Suprapubic skin (tissue), 4 donors: Measurements from ENCODE around the gene CD40. TPM values are rescaled to one million over a fixed set of nuclear protein-coding genes. Genes with fewer than 3 reads are reported as not detected.

Experiments used
- DNase-seq, 2 donors: peaks; one replicate each; pipeline ENCODE4 v3.0.0-alpha.2; 2019; ENCODE audit warnings: low spot score in 2 of 2
- H3K27ac ChIP-seq: fragments of 200-600 bp; sonication (generic); one replicate; pipeline ENCODE4 v1.5.1; 2019
- H3K27me3 ChIP-seq: fragments of 200-600 bp; sonication (generic); one replicate; pipeline ENCODE4 v1.5.1; 2019
- H3K36me3 ChIP-seq: fragments of 200-600 bp; sonication (generic); one replicate; pipeline ENCODE4 v1.5.1; 2019
- H3K4me1 ChIP-seq: fragments of 200-600 bp; sonication (generic); one replicate; pipeline ENCODE4 v1.5.1; 2019
- H3K4me3 ChIP-seq: fragments of 200-600 bp; sonication (generic); one replicate; pipeline ENCODE4 v1.5.1; 2019; ENCODE audit warnings: mild to moderate bottlenecking
- H3K9me3 ChIP-seq: fragments of 200-600 bp; sonication (generic); one replicate; pipeline ENCODE4 v1.5.1; 2019
- CTCF ChIP-seq, 2 donors: fragments of 200-600 bp in 1 of 2; fragments of 450-650 bp in 1 of 2; sonication (generic) in 1 of 2; IDR thresholded peaks; one replicate each; pipeline ENCODE4 v1.5.1; 2016 to 2019; ENCODE audit warnings: antibody characterized with exemption in 2 of 2, mild to moderate bottlenecking in 1 of 2, moderate library complexity in 1 of 2
- EP300 ChIP-seq: sonication (generic); formaldehyde crosslinking; IDR thresholded peaks from one replicate; pipeline ENCODE4 v1.6.1; 2017; ENCODE audit warnings: antibody characterized with exemption
- POLR2A ChIP-seq, 2 donors: fragments of 450-650 bp; IDR thresholded peaks; one replicate each; pipeline ENCODE4 v1.6.1; 2017; ENCODE audit warnings: antibody characterized with exemption in 2 of 2, mild to moderate bottlenecking in 2 of 2, moderate library complexity in 2 of 2
- POLR2AphosphoS5 ChIP-seq, 3 donors: sonication (generic); formaldehyde crosslinking; IDR thresholded peaks; one replicate each; pipeline ENCODE4 v1.6.1; 2017; ENCODE audit warnings: antibody characterized with exemption in 3 of 3
- WGBS: methylation state at CpG from one replicate; pipeline ENCODE4 v1.1.5; 2018; 5-methylcytosine and 5-hydroxymethylcytosine counted together
- total RNA-seq, 4 donors: library from RNA; depleted of rRNA; stranded (reverse); fragments of >200 nt; gene quantifications; one replicate each; pipeline ENCODE4 v1.1.0, GENCODE V29; 2016

The CD40 gene
- total RNA-seq, 4 donors from 2014 or later: 12.9 to 30.6 (median 17.2) TPM

GRCh38 chr20:46083101-46083500, 35.0 kb upstream of the CD40 start:
- H3K9me3 ChIP-seq: no peaks in the 10 kb centered on the region
- TF ChIP-seq EP300 (no peak), POLR2AphosphoS5 (IDR thresholded peaks at IDR 0.05) (no peak)
- H3K27ac ChIP-seq: no peak overlapping the region
- H3K27me3 ChIP-seq: no peaks in the 10 kb centered on the region
- H3K4me1 ChIP-seq: peaks cover 63% of the 10 kb centered on the region
- H3K4me3 ChIP-seq: no peak overlapping the region
- peaks cover 13% of the 10 kb centered on the region for H3K36me3 ChIP-seq
- 76% methylated on average over 6 of the region's 6 CpGs for WGBS
- DNase-seq: no peak

- WGBS: 94% methylated on average over 1 of the region's 1 CpG
Measured at GRCh38 chr20:46083531-46084061, 34.5 kb upstream of the CD40 start.

GRCh38 chr20:46084805-46085178, 33.3 kb upstream of the CD40 start:
- Histone ChIP-seq H3K36me3 (no peaks in the 10 kb centered on the region), H3K4me3 (no peak overlapping the region), H3K27me3 (no peaks in the 10 kb centered on the region), H3K4me1 (peaks cover 68% of the 10 kb centered on the region), H3K9me3 (no peaks in the 10 kb centered on the region), H3K27ac (no peak overlapping the region)
- TF ChIP-seq EP300 (no peak), POLR2AphosphoS5 (IDR thresholded peaks at IDR 0.05) (no peak), CTCF (IDR thresholded peaks at IDR 0.05) (no peak), POLR2A (IDR thresholded peaks at IDR 0.05) (no peak)
- 88% methylated on average over 3 of the region's 3 CpGs for WGBS
- no peak for DNase-seq

More at GRCh38 chr20:46083531-46084061, 34.5 kb upstream of the CD40 start:
- Histone ChIP-seq H3K4me1 (peaks cover 68% of the 10 kb centered on the region), H3K27ac (no peak overlapping the region), H3K36me3 (peaks cover 9% of the 10 kb centered on the region), H3K9me3 (no peaks in the 10 kb centered on the region), H3K27me3 (no peaks in the 10 kb centered on the region), H3K4me3 (no peak overlapping the region)
- no peak for DNase-seq
- TF ChIP-seq EP300 (no peak), POLR2A (IDR thresholded peaks at IDR 0.05) (no peak), POLR2AphosphoS5 (IDR thresholded peaks at IDR 0.05) (no peak), CTCF (IDR thresholded peaks at IDR 0.05) (no peak)

GRCh38 chr20:46085179-46085851, 32.8 kb upstream of the CD40 start:
- H3K4me1 ChIP-seq: peaks cover 70% of the 10 kb centered on the region
- no peaks in the 10 kb centered on the region for H3K27me3 ChIP-seq
- DNase-seq: no peak
- no peak overlapping the region for H3K27ac ChIP-seq
- no peaks in the 10 kb centered on the region for H3K9me3 ChIP-seq
- H3K36me3 ChIP-seq: no peaks in the 10 kb centered on the region
- 42% methylated on average over 4 of the region's 4 CpGs for WGBS
- no peak for TF ChIP-seq CTCF (IDR thresholded peaks at IDR 0.05)
- no peak overlapping the region for H3K4me3 ChIP-seq

GRCh38 chr20:46087161-46087560, 31.0 kb upstream of the CD40 start:
- Histone ChIP-seq H3K9me3 (no peaks in the 10 kb centered on the region), H3K4me3 (peak overlapping the region; percentile 8), H3K4me1 (peaks cover 73% of the 10 kb centered on the region), H3K27me3 (no peaks in the 10 kb centered on the region), H3K27ac (no peak overlapping the region), H3K36me3 (no peaks in the 10 kb centered on the region)
- DNase-seq: no peak
- 23% methylated on average over 8 of the region's 8 CpGs for WGBS
- TF ChIP-seq CTCF (IDR thresholded peaks at IDR 0.05) (peak; percentile 18 to 29), POLR2A (IDR thresholded peaks at IDR 0.05) (no peak)
